Embryonic facial prominence (tissue), 1 donor: Measurements from ENCODE around the gene KCNH6.

Experiments used
- DNase-seq: peaks from one replicate; pipeline ENCODE4 v3.0.0-alpha.2; 2016; ENCODE audit errors: extremely low spot score

KCNH6 gene

DNA sequence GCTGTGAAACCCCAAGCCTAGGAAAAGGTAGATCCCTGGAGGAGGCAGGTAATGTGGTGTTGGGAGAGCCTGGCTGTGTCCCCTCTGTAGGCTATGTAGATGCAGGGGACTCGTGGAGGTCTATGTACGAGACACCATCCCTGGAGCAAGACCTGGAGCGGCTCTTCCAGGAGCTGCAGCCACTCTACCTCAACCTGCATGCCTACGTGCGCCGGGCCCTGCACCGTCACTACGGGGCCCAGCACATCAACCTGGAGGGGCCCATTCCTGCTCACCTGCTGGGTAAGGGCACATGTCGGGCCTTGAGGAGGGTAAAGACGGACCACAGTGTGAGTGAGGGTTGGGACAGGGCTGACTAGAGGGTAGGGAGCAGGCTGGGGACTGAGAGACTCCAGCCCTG, 34.3 kb upstream of the KCNH6 start:
- DNase-seq, result no peak

DNA sequence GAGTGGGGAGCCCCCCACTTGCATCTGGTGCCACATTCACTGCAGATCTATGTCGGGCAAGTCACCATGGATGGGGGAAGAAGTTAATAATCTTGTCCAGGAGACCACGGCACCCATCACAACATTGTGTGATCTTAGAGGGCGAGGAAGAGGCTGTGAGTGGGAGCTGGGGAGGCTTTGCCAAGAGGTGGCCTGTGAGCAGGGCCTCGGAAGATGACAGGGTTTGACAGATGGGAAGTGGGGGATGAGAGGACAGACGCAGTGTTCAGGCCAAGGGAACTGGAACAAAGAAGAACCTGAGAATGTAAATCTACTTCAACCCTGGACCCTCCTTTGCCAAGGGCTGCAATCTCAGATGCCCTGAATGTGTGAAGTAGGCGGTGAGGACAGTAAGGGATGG, 33.9 kb upstream of the KCNH6 start:
- DNase-seq, result no peak

DNA sequence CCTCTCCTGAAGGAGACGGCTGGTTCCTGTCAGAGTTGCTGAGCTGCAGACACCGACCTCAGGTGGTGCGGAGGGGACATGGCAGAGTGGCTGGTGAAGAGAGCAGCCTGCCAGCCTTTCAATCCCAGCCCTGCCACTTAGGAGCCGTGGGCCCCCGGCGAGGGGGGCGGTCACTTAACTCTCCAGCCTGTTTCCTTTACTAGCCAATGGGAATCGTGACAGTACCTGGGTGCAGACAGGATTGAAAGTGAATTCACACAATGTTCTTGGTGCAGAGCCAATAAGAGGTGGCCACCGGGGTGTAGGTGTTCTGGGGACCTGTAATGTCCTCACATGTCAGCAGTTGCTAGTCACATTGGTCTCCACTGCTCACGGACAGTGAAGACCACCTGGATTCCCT, 32.8 kb upstream of the KCNH6 start:
- DNase-seq, result no peak

DNA sequence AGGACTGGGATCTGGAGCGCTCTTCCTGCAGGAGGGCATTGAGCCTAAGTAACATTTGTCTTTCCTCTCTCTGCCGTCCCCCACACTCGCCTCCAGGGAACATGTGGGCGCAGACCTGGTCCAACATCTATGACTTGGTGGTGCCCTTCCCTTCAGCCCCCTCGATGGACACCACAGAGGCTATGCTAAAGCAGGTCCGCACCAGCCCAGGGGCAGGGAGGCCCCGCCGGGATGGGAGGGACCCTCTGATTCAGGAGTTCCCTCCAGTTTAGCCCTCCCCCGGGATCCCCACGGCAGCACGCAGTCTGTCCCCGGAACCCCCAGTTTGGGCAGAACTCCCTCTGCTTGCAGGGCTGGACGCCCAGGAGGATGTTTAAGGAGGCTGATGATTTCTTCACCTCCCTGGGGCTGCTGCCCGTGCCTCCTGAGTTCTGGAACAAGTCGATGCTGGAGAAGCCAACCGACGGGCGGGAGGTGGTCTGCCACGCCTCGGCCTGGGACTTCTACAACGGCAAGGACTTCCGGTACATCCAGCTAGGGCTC, 32.2 kb upstream of the KCNH6 start:
- DNase-seq, result no peak

DNA sequence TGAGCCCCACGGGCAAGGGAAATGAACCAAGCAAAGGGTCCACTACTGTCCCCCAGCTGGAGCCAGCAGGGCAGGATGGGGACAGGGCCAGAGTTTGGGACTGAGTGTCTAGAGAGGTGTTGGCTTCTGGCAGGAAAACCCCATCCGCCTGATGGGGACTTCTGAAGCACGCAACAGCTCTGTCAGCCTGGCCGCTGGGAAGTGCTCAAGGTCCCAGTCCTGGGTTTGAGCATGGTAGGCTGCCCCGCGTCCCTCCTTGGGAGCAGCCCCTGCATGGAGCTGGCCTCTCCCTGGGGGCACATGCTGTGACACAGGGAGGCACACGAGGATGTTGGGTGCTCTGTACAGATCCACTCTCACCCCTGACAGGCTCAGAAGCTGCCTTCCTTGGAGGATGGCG, 31.7 kb upstream of the KCNH6 start:
- no peak for DNase-seq

DNA sequence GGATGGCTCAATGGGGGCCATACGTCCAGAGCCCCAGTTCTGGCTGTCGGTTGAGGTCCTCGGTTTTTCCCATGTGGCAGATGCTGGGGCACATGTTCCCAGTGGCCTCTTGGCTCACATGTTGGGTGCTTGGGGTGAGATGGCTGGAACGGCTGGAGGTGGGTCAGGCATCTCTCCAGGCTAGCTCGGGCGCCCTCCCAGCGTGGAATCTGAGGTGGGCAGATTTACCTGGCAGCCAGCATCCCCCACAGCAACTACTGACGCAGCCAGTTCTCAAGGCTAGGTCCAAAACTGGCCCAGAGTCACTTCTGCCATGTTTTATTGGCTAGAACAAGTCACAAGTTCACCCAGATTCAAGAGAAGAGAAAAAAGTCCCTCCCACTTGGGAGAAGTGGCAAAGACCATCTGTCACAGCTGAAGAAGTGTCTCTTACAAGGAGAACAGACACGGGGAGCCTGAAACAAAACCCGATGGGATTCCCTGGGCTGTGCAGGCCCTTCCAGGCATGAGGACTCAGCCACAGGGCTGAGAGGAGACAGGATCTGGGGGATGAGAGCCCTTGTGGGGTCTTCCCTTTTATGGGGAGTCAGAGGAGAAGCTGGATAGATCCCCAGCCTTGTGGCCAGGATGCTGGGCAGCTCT, 31.1 kb upstream of the KCNH6 start:
- DNase-seq, result no peak

DNA sequence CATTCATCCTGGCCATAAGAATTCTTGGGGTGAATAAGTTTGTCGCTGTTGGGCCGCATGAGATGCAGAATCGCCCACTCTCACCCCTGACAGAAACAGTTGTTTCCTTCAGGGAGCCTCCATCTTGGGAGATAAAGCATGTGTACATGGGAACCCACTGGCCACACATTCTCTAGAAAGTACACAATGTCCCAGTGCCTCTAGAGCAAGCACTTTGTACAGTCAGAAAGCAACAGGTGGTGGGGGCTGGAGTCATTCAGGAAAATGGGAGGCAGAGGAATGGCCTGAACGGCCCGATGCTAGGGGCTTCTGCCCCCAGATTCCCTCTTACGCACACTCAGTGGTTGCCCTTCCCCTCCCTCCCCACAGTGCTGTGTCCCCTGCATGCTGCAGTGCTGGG, 30.2 kb upstream of the KCNH6 start:
- DNase-seq, result no peak

DNA sequence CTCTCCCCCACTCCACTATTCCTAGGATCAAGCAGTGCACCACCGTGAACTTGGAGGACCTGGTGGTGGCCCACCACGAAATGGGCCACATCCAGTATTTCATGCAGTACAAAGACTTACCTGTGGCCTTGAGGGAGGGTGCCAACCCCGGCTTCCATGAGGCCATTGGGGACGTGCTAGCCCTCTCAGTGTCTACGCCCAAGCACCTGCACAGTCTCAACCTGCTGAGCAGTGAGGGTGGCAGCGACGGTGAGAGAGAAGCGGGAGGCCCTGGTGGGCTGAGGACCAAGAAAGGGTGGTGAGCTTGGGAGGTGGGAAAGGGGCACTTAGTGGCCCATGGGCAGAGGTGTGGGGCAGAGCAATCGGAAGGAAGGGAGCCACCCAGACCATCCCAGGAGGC, 29.7 kb upstream of the KCNH6 start:
- DNase-seq, result no peak

DNA sequence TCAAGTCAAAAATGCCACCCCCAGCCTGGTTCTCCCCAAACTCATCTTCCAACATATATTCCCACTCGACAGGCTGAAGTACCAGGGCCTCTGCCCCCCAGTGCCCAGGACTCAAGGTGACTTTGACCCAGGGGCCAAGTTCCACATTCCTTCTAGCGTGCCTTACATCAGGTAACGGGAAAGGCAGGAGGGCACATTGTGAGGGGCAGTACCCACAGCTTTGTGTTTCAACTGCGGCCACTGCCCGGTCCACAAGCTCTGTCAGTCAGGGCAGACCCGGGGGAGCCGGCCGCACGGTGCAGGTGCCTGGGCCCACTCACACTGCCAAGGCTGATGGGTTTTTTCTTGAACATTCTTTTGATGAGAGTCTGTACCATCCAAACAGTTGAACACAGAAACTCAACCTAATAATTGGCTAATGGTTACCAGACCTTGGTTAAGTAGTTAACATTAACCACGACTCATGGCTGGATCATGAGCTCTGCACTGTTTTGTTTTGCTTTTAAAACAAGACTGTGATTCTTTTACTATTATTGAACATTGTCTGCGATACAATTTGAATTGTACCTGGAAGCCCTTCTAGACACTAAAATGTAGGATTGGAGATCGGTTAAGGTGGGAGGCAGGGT, 28.7 kb upstream of the KCNH6 start:
- no peak for DNase-seq

DNA sequence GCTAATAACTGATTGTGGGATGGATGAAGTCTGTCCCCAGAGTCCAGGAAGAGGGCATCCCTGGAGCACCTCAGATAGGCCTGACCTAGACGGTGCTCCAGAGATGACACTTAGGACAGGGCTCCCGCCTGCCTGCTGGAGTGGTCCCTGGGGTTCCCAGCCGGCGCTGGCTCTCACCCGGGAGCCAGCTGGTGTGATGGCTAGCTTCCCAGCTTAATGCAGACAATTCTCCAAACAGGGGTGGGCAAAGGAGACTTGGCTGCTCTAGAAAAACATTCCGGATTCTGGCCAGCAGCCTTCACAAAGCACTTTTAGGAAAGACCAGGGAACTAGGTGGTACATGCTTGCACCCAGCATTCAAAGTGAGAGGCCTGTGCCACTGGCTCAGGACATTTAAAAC, 27.7 kb upstream of the KCNH6 start:
- DNase-seq, result no peak

DNA sequence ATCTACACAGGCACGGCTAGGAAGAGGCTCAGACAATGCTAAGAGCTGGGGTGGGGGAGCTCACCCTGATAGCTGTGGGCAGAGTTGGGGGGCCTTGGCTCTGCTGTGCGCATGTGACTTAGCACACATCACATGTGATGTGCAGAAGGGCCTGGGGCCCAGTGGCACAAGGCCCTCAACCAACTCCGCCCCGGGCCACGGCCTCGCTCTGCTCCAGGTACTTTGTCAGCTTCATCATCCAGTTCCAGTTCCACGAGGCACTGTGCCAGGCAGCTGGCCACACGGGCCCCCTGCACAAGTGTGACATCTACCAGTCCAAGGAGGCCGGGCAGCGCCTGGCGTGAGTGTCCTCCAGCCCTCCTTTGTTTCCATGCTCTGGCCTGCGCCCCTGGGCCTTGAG, 27.0 kb upstream of the KCNH6 start:
- no peak for DNase-seq

DNA sequence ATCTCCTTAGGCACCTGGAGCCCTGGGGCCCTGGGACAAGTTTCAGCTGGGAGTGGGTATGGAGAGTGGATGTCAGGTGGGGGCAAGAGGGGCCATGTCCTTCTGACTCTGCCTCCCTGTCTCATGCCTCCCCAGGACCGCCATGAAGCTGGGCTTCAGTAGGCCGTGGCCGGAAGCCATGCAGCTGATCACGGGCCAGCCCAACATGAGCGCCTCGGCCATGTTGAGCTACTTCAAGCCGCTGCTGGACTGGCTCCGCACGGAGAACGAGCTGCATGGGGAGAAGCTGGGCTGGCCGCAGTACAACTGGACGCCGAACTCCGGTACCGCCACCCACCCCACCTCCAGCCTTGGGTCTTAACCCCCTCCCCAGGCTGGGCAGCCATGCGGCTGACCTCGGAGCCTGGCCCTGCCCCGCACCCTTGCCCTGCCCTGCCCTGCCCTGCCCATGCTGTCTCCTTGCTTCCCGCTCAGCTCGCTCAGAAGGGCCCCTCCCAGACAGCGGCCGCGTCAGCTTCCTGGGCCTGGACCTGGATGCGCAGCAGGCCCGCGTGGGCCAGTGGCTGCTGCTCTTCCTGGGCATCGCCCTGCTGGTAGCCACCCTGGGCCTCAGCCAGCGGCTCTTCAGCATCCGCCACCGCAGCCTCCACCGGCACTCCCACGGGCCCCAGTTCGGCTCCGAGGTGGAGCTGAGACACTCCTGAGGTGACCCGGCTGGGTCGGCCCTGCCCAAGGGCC, 26.3 kb upstream of the KCNH6 start:
- no peak for DNase-seq

DNA sequence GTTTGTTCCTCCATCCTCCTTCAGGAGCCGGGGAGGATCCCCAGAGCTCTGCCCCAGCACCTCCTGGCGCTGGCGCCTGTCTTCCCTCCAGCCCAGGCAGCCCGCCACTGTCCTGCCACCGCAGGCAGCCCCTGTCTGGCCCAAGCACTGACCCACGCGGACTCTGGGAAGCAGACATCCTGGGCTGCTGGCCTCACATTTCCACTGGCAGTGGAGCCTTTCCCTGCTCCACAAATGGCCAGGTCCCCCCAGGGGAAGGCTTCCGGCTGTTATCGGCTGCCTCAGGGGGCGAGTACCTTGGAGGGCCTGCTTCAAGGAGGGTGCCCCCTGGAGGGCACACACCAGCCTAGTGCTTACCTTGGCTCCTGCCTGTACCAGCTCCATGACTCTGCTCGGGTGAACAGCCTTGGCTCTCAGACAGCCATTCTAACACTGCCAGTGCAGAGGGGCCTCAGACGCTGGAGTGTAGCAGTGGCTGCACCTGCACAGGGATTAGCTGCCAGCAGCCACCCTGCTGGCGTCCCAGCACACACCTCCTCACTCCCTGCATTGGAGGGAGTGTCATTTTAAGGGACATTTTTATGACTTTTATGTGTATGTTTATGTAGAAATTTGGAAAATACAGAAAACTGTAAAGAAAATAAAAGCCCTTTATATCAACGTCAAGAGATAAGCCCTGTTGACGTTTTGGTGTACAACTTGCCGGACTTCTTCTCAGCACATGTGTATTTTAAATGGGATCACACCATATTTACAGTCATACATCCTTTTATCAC, 25.3 kb upstream of the KCNH6 start:
- no peak for DNase-seq

DNA sequence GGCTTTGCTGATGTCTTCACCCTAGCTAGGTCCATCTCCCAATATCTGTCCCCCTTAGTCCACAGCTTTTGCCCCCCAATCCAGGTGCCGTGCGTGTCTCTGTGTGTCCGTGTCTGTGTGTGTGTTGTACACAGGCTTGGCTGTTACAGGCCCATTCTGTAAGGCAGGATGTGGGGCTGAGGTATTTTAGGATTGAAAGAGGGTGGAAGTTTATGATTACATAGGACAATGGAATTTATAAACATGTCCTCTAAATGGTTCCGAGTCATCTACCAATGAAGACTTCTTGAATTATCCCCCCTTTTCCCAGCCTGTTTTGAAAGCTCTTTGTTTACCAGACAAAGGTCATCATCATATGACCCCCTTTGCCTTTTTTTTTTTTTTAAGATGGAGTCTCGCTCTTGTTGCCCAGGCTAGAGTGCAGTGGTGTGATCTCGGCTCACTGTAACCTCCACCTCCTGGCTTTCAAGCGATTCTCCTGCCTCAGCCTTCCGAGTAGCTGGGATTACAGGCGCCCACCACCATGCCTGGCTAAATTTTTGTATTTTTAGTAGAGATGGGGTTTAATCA, 24.4 kb upstream of the KCNH6 start:
- no peak for DNase-seq

DNA sequence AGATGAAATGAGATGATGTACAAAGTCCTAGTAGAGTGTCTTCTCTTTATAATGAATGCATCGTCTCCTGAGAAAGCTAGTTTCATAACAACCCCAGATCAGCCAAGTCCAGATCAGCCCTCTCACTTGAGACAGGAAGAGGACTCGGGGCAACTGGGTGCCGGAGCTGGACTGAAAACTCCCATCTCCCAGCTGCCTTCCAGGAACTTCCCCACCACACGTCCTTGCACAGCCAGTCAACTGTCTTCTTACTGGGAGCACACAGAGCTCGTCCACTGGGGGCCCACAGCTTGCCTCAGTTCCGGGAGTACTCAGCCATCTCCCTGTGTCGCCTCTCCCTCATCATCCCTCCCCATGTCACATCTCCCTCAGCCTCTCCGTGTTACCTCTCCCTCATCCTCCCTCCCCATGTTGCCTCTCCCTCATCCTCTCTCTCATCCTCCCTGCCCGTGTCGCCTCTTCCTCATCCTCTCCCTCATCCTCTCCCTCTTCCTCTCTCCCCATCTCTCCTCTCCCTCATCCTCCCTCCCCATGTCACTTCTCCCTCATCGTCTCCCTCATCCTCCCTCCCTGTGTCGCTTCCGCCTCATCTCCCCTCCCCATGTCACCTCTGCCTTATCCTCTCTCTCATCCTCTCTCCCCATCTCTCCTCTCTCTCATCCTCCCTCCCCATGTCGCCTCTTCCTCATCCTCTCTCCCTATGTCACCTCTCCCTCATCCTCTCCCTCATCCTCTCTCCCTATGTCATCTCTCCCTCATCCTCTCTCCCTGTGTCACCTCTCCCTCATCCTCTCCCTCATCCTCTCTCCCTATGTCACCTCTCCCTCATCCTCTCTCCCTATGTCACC, 22.4 kb upstream of the KCNH6 start:
- DNase-seq, result no peak

DNA sequence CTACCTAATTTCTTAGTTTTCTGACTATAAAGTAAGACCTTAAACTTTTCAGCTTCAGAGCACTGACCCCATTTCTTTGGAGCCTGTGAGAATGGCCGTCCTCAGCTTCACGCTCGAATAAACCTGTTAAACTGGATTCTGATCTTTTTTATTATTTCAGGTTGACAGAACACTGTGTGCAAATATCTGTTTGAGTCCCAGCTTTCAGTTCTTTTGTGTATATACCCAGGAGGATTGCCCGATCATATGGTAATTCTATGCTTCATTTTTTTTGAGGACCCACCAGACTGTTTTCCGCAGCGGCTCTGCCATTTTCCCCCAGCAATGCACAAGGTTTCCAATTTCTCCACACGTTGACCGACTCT, 19.8 kb upstream of the KCNH6 start:
- no peak for DNase-seq

DNA sequence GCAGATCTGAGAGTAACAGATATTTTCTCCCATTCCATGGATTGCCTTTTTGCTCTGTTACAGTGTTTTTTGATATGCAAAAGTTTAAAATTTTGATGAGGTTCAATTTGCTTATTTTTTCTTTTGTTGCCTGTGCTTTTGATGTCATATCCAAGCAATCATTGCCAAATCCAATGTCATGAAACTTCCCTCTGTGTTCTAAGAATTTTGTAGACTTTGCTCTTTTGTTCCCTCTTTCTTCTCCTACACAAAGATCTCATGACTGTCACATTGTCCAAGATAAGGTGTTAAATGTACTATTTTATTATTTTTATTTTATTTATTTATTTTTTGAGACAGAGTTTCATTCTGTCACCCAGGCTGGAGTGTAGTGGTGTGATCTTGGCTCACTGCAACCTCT, 18.9 kb upstream of the KCNH6 start:
- no peak for DNase-seq

DNA sequence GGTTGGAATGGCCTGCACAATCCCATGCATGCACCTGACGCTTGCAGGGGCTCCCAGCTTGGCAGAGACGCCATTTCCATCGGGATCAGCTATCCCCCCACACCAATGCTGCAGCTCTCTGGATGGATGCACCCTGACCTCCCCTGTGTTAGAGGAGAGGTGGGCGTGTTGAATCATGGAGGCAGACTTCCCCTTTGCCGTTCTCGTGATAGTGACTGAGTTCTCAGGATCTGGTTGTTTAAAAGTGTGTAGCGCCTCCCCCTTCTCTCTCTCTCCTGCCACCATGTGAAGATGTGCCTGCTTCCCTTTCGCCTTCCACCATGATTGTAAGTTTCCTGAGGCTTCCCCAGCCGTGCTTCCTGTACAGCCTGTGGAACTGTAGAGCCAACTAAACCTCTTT, 17.8 kb upstream of the KCNH6 start:
- no peak for DNase-seq

DNA sequence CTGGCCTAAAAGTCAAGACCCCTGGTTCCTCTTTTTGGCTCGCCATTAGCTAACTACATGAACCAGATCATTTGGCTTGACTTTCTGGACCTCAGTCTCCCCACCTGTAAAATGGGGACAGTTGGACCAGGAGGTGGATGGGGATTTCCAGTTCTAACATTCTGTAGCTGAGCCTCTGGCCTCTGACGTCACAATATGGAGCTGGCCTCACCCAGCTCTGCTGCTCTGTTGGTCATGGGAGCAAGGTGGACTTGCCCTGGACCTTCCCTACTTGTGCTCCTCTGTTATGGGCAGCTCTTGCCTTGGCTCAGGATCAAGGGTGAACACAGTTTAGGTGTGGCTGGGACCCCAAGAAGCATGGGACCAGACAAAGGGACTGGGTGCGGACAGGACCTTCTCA, 16.5 kb upstream of the KCNH6 start:
- no peak for DNase-seq

DNA sequence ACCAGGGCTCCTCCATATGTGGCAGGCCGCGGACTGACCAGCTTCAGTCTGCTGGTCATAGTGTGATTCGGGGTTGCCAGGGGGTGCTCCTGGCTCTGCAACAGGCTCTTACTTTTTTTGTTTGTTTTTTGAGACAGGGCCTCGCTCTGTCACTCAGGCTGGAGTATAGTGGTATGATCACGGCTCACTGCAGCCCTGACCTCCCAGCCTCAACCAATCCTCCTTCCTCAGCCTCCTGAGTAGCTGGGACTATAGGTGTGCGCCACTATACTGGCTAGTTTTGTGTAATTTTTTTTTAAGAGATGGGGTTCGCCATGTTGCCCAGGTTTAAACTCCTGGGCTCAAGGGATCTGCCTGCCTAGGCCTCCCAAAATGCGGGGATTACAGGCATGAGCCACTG, 11.8 kb upstream of the KCNH6 start:
- DNase-seq, result no peak

DNA sequence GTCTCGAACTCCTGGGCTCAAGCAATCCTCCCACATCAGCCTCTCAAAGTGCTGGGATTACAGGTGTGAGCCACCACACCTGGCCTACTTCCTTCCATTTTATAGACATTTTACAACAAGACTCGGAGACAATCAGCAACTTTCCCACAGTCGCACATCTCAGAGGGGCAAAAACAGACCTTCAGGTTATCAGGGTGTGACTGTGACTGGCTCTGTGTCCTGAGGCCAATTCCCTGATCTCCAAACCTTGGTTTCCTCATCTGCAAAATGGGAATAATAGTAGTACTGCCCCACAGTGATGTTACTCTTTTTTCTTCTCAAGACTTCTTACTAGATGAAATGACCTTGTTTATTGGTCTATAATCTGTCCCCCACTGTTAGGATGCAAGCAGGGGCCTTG, 10.8 kb upstream of the KCNH6 start:
- DNase-seq, result no peak
